Lung (tissue), 12 donors: ENCODE data around the gene ANKRD33B. TPM values are rescaled to one million over a fixed set of nuclear protein-coding genes. Genes with fewer than 3 reads are reported as not detected.

Experiments used
- ATAC-seq: fragments of 200-7000 bp; cut with Tn5 transposase; one replicate; pipeline ENCODE4 v1.9.1; 2020; ENCODE audit warnings: moderate number of reproducible peaks; ENCODE audit not compliant: insufficient read depth, low FRiP score
- DNase-seq, 3 donors: peaks; one replicate each; pipeline ENCODE4 v3.0.0-alpha.2; 2013 to 2017
- H3K27ac ChIP-seq, 2 donors: one replicate each; pipeline ENCODE4 v1.5.1; 2013; ENCODE audit warnings: mild to moderate bottlenecking in 2 of 2, moderate library complexity in 2 of 2, control low read depth in 1 of 2, inconsistent platforms in 1 of 2, low read depth in 1 of 2, low read length in 1 of 2
- H3K27me3 ChIP-seq, 3 donors: one replicate each; pipeline ENCODE4 v1.5.1; 2013; ENCODE audit warnings: low read length in 2 of 3; ENCODE audit not compliant: control insufficient read depth in 3 of 3, insufficient read depth in 3 of 3
- H3K36me3 ChIP-seq, 4 donors: one replicate each; pipeline ENCODE4 v1.5.1; 2013; ENCODE audit warnings: low read length in 4 of 4, mild to moderate bottlenecking in 1 of 4, moderate library complexity in 1 of 4; ENCODE audit not compliant: control insufficient read depth in 4 of 4, insufficient read depth in 4 of 4
- H3K4me1 ChIP-seq, 5 donors: one replicate each; pipeline ENCODE4 v1.5.1; 2013; ENCODE audit warnings: low read length in 5 of 5, mild to moderate bottlenecking in 2 of 5, moderate library complexity in 1 of 5; ENCODE audit not compliant: control insufficient read depth in 5 of 5, insufficient read depth in 5 of 5
- H3K4me3 ChIP-seq: one replicate; pipeline ENCODE4 v1.5.1; 2013; ENCODE audit warnings: mild to moderate bottlenecking, control low read depth, moderate library complexity
- H3K9ac ChIP-seq, 2 donors: one replicate each; pipeline ENCODE4 v1.5.1; 2013; ENCODE audit warnings: low read length in 2 of 2, control low read depth in 1 of 2; ENCODE audit not compliant: insufficient read depth in 1 of 2
- H3K9me3 ChIP-seq, 4 donors: one replicate each; pipeline ENCODE4 v1.5.1; 2013; ENCODE audit warnings: low read length in 3 of 4, mild to moderate bottlenecking in 1 of 4, moderate library complexity in 1 of 4; ENCODE audit not compliant: control insufficient read depth in 4 of 4, insufficient read depth in 3 of 4
- CTCF ChIP-seq: IDR thresholded peaks from 2 replicates; pipeline ENCODE4 v1.5.1; 2012; ENCODE audit warnings: mild to moderate bottlenecking; ENCODE audit errors: control extremely low read depth, extremely low read depth
- WGBS, 2 donors: extraction: QIAGEN DNeasy Blood & Tissue Kit; methylation state at CpG; one replicate each; pipeline ENCODE4 v1.1.7; 2013; 5-methylcytosine and 5-hydroxymethylcytosine counted together
- polyA plus RNA-seq, 2 donors: library from polyadenylated mRNA; stranded (reverse); fragments of 200-250 nt; gene quantifications; one replicate each; pipeline ENCODE4 v1.2.1, GENCODE V29; 2013
- total RNA-seq, 2 donors: library from RNA; depleted of rRNA in 1 of 2; stranded (reverse); fragments of >200 nt in 1 of 2; gene quantifications; one replicate each; pipeline ENCODE4 v1.2.1, GENCODE V29; 2014 to 2021
- donor health status: control.
- donor health status: control.
- donor health status: Bipolar disorder and iron deficiency.
- donor health status: healthy.
- donor health status: DM: yes; HTN: yes; CAD: no.

ANKRD33B gene
- total and polyA plus RNA-seq, 4 donors = 1.0 to 6.3 (median 2.1) TPM

- Histone ChIP-seq H3K36me3 (peaks cover 0 to 36% (median 16%) of the 10 kb centered on the region in 4 donors), H3K4me3 (no peak overlapping the region), H3K9ac (no peak overlapping the region), H3K27me3 (no peaks in the 10 kb centered on the region), H3K27ac (no peak overlapping the region), H3K9me3 (no peaks in the 10 kb centered on the region), H3K4me1 (peaks cover 0 to 2% (median 0%) of the 10 kb centered on the region in 5 donors)
- TF ChIP-seq CTCF = no peak
- ATAC-seq (no peak), DNase-seq (no peak)
- 83 to 87% methylated on average over 6 of the region's 6 CpGs for WGBS, 2 donors
Observed at GRCh38 chr5:10685115-10685521, 121.2 kb downstream of the ANKRD33B start.

- Histone ChIP-seq H3K27ac (no peak overlapping the region), H3K4me3 (no peak overlapping the region), H3K9ac (no peak overlapping the region), H3K4me1 (peaks cover 0 to 2% (median 0%) of the 10 kb centered on the region in 5 donors), H3K27me3 (no peaks in the 10 kb centered on the region), H3K9me3 (no peaks in the 10 kb centered on the region), H3K36me3 (peaks cover 0 to 23% (median 9%) of the 10 kb centered on the region in 4 donors)
- DNase-seq (no peak), ATAC-seq (no peak)
- WGBS, 2 donors = 98 to 99% methylated on average over 2 of the region's 2 CpGs
- TF ChIP-seq CTCF = no peak
Observed at GRCh38 chr5:10686890-10687289, 123.0 kb downstream of the ANKRD33B start.

GRCh38 chr5:10688651-10689171 is 124.8 kb downstream of the ANKRD33B start:
- DNase-seq (no peak), ATAC-seq (no peak)
- H3K27me3 ChIP-seq = no peaks in the 10 kb centered on the region
- TF ChIP-seq CTCF = no peak
- H3K4me1 ChIP-seq = no peaks in the 10 kb centered on the region
- H3K9ac ChIP-seq = no peak overlapping the region
- peaks cover 0 to 9% (median 5%) of the 10 kb centered on the region in 4 donors for H3K36me3 ChIP-seq
- 96 to 97% methylated on average over 13 of the region's 13 CpGs for WGBS, 2 donors
- no peak overlapping the region for H3K27ac ChIP-seq
- H3K9me3 ChIP-seq = no peaks in the 10 kb centered on the region
- H3K4me3 ChIP-seq = no peak overlapping the region
